Stimulated activated CD4-positive, alpha-beta T cell treated with anti-CD3 and anti-CD28 coated beads, TNF-alpha, amount 100 ng/mL, for 1 hour (primary cell): ENCODE results near the gene RSPH9.

Source experiments
- DNase-seq, 3 donors: peaks; one replicate each; pipeline ENCODE4 v3.0.0-alpha.2; 2020; ENCODE audit warnings: low read depth in 3 of 3, low spot score in 1 of 3

The RSPH9 gene

DNA sequence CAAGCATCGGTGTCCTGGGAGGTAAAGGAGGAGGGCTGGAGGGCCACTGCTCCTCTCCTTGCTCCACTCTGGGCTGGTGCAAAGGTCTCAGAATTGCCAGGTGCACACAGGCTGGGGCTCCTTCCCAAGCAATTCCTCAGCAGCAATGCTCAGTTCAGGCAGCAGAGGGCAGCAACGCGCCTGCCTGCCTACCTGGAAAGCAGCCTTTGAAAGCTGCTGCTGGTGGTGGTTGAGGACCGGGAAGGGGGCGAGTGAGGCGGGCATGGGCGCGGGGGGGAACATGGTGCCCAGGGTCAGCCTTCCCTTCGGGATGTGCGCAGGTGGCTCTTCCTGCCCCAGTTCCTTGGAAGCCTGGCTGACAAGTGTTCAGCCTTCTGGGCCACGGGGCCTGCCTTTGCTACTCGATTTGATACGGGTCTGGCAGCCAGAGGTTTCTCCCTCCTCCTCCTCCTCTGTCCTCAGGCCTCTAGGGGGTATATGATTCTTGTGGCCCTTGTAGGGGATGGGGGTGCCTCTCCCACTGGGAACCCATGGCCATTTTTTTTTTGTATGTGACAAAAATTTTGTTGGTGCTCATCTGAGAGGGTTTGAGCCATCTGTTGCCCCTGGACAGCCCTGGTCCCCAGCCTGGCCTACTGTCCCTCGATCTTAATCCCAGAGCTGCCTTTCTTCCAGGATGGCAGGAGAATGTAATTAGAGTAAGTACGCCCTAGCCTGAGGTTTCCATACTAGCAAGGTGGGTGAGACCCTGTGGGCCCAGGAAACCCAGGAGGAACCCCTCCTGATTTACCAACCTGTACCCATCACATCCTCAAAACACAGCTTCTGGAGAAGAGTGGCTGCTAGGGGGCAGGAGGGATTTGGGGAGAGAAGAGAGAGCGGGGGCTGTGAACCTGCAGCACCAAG is 22.7 kb downstream of the RSPH9 start:
- peak; percentile 37 to 85 (median 47) for DNase-seq

DNA sequence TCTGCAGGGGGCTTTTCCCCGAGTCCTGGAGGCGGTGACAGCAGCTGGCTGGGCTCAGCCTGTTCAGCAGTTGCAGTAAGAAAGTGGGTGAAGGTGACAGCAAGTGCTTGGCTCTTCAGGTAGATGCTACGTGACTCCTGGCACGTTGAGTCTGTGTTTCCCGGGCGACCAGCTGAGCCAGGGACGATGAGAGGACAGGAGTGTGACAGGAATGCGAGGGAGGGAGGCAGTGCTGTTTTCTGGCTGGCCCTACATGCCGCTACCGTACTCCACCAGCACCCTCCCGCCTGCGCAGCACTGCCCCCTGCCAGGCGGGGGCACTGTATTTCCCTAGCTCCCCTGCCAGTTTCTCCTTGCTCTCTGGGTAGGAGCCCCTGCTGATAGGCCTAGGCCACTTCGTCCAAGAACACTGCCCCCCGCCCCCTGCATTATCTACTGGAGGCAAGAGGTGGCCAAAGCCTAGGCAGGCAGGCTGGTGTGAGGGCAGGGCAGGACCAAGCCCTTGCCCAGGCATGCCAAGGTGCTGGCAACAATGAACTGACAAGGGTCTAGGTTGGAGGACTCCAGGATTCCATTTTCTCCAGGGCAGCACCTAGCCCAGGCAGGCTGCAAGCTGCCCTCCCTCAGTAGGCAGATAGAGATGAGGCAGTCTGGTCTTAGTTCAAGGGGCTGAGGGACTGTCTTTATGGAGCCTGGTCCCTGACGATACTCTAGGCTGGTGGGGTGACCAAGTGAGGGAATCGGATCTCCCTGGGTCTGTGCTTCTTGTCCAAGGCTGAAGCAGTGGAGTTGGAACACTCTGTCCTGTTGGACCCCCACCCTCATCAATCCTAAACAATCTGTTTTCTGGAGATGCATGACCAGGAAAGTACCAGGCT is 23.6 kb downstream of the RSPH9 start:
- DNase-seq: peak in 1 of 3 donors; percentile 33

- no peak for DNase-seq
These were observed 24.4 kb downstream of the RSPH9 start for GRCh38 chr6:43669050-43669921.

DNA sequence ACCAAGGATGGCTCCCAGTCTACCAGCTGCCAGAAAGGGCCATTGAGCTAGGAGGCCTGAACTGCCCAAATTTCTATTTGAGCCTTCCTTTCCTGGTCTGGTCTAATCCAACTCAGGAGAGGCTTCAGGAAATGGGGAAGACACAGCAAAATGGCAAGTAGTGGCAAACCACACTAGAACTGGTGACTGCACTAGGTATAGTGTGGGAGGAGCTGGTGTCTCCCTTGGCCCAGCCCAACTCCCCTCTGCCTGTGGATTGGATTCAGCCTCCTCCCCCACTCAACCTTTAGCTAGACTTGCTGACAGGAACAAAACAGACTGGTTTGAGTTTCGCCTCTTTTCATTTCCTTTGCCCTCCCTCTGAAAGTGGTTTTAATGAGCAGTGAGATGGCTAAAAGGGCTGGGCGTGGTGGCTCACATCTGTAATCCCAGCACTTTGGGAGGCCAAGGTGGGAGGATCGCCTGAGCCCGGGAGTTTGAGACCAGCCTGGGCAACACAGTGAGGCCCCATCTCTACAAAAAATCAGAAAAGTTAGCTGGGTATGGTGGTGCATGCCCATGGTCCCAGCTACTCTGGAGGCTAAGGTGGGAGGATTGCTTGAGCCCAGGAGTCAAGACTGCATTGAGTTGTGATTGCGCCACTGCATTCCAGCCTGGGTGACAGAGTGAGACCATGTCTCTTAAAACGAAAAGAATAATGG is 25.2 kb downstream of the RSPH9 start:
- DNase-seq: no peak

DNA sequence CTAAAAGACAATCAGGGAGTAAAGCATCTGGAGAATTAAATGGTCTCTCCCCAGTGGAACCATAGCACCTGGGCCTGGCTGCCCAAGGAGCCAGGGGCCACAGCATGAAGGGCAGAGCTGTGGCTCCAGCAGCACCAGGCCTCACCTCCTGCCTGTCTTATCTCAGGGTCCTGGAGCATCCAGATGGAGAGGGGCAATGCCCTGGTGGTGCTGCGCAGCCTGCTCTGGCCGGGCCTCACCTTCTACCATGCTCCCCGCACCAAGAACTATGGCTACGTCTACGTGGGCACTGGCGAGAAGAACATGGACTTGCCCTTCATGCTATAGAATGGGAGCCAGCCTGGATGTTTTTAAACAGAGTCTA is 25.8 kb downstream of the RSPH9 start:
- DNase-seq: no peak

GRCh38 chr6:43671011-43671800 is 26.4 kb downstream of the RSPH9 start:
- DNase-seq: no peak

DNA sequence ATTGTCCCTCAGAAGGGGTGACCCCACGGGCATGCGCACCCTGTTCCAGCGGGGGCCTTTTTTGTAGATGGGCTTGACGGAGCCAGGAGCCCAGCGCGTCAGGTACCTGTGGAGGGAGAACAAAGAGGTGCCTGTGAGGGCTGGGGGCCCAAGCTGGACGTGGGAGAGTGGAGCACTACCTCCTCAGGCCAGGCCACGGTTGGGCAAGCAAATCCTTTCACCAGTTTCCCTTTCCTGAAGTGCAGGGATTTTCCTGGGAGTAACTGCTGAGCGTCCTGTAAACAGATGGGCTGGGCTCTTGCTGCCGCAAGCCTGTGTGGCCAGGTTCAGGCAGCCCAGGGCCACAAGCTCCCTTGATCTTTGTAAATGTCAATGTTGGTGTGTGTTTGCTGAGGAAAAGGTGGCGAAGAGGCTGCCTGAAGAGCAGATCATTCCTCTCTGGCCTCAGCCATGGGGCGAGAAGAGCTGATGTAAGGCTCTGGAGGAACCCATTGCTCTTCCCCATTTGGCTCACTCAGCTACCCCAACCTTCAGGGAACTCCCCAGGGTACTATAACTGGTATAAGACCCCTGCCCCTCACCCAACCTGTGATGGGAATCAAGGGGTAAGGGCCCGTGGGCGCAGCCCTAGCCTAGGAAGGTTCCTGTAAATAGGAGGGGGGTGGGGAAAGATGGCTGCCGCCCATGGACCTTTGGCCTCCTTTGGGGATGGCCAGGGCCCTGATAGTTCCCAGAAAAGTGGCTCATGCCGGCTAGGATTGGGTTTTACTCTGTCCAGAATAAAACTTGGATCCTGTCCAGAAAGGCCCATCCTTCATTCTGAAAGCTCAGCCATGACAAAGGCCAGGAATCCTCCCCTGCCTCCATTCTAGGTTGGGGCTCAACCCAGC is 27.2 kb downstream of the RSPH9 start:
- no peak for DNase-seq

GRCh38 chr6:43673444-43674084 is 28.7 kb downstream of the RSPH9 start:
- no peak for DNase-seq

DNA sequence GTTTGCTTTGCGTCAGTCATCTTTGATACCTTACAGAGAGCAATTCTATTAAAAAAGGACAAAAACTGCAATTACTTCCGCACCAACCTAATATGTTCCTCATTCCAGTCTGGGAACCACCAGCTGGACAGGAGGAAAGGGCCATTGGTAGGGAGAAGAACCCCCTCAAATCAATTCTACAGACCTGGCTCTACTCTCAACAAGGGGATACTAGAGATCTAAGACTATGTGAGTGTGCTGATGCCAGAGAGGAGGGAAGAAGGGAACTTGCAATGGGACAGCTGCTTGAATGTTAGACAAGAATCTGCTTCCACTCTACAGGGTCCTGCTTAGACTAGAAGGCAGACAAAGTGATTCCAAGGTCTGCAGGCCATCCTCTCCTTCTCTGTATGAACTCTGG is 29.5 kb downstream of the RSPH9 start:
- DNase-seq: no peak

- DNase-seq: no peak
These were observed 30.1 kb downstream of the RSPH9 start for GRCh38 chr6:43674921-43675320.

GRCh38 chr6:43676962-43677606 is 32.2 kb downstream of the RSPH9 start:
- no peak for DNase-seq

DNA sequence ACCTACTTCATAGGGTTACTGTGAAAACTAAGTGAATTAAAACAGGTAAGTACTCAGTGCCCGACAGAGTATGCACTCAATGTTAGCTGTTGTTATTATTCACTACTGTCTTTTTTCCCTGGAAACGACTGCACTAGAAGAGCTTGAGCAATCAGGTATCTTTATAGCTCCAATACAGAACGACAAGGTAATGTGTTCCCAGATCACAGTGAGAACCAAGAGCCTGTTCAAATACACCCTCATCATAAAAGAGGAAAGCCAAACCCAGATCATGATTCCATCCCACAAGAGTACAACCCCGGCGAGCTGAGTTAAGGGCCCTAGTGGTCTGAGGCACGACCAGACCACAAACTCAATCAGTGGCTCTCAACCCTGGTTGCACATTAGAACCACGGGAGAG is 32.9 kb downstream of the RSPH9 start:
- no peak for DNase-seq

DNA sequence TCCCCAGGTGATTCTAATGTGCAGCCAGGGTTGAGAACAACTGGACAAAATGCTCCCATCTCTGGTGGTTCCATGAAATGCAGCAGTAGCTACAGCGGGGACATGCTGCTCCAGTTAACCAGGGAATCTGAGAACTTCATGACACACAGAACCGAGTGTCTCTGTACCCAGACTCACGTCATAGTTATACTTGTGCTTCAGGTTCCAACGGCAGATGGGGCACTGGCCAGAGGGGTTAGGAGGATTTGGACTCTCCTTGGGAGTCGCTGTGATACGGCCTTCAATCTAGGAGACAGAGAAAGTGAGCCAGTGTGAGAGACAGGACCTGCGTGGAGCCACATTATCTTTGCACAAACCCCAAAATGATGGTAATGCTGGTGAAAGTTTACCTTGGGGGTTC is 33.5 kb downstream of the RSPH9 start:
- no peak for DNase-seq

DNA sequence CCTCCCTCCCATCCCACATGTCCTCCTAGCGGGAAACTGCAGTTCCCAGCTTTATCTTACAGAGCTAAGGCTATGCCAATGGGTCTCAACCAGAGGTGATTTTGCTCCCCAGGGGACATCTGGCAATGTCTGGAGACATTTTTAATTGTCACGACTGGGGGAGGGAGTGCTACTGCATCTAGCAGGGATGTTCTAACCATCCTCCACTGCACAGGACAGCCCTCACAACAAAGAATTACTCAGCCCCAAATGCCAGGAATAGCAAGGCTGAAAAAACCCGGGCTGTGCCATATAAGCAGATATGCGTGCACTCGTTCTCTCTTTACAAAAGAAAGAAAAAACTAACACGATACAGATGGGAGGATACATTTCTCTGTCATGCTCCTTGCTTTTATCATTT is 34.2 kb downstream of the RSPH9 start:
- DNase-seq: no peak

- no peak for DNase-seq
These were observed 35.7 kb downstream of the RSPH9 start for GRCh38 chr6:43680308-43681200.

- DNase-seq: no peak
These were observed 36.5 kb downstream of the RSPH9 start for GRCh38 chr6:43681303-43681702.
